Mesenchymal stem cell (in vitro differentiated cells and primary cell): ENCODE results near the gene LRRC74A.

Source experiments
- DNase-seq: peaks from one replicate; pipeline ENCODE4 v3.0.0-alpha.2; 2013
- H2AFZ ChIP-seq: one replicate; pipeline ENCODE4 v1.6.1; 2013; ENCODE audit warnings: low read depth, mild to moderate bottlenecking, control low read depth, inconsistent platforms, low read length, moderate library complexity
- H2AK5ac ChIP-seq: 2 replicates; pipeline ENCODE4 v1.6.1; 2013; ENCODE audit warnings: low read length, moderate library complexity, mild to moderate bottlenecking, inconsistent platforms; ENCODE audit not compliant: severe bottlenecking
- H2BK120ac ChIP-seq: one replicate; pipeline ENCODE4 v1.6.1; 2013; ENCODE audit warnings: low read depth, mild to moderate bottlenecking, inconsistent platforms, low read length, moderate library complexity
- H2BK12ac ChIP-seq, 2 experiments: one replicate each; pipeline ENCODE4 v1.6.1; 2013; ENCODE audit warnings: inconsistent platforms in 2 of 2, low read length in 2 of 2, mild to moderate bottlenecking in 2 of 2, moderate library complexity in 2 of 2, control low read depth in 1 of 2
- H2BK15ac ChIP-seq: one replicate; pipeline ENCODE4 v1.6.1; 2013; ENCODE audit warnings: mild to moderate bottlenecking, low read depth, inconsistent platforms; ENCODE audit not compliant: poor library complexity, severe bottlenecking
- H2BK5ac ChIP-seq: 2 replicates; pipeline ENCODE4 v1.6.1; 2013; ENCODE audit warnings: low read depth, mild to moderate bottlenecking, low read length, control low read depth, inconsistent platforms; ENCODE audit not compliant: poor library complexity, severe bottlenecking
- H3K14ac ChIP-seq, 2 experiments: one replicate each; pipeline ENCODE4 v1.6.1; 2013; ENCODE audit warnings: inconsistent platforms in 2 of 2, low read length in 2 of 2, control low read depth in 1 of 2, mild to moderate bottlenecking in 1 of 2, moderate library complexity in 1 of 2
- H3K18ac ChIP-seq, 2 experiments: one replicate each; pipeline ENCODE4 v1.6.1; 2013; ENCODE audit warnings: inconsistent platforms in 2 of 2, low read length in 2 of 2, control low read depth in 1 of 2, low read depth in 1 of 2, mild to moderate bottlenecking in 1 of 2
- H3K23ac ChIP-seq, 2 experiments: one replicate each; pipeline ENCODE4 v1.6.1; 2013; ENCODE audit warnings: inconsistent platforms in 2 of 2, low read length in 2 of 2, mild to moderate bottlenecking in 2 of 2, moderate library complexity in 2 of 2, control low read depth in 1 of 2
- H3K27ac ChIP-seq: 2 replicates; pipeline ENCODE4 v1.5.1; 2013; ENCODE audit warnings: mild to moderate bottlenecking, moderate library complexity, low read length, control low read depth, inconsistent platforms; ENCODE audit not compliant: poor library complexity, severe bottlenecking
- H3K27me3 ChIP-seq, 2 experiments: 2 replicates each; pipeline versions ENCODE4 v1.6.1 to v1.7.0; 2013; ENCODE audit warnings: low read length in 2 of 2, mild to moderate bottlenecking in 2 of 2, moderate library complexity in 2 of 2, control low read depth in 1 of 2, inconsistent platforms in 1 of 2; ENCODE audit not compliant: control insufficient read depth in 1 of 2, insufficient read depth in 1 of 2
- H3K36me3 ChIP-seq, 2 experiments: 2 replicates each; pipeline versions ENCODE4 v1.6.1 to v1.7.0; 2013; ENCODE audit warnings: low read length in 2 of 2, control low read depth in 1 of 2, inconsistent platforms in 1 of 2, low read depth in 1 of 2, mild to moderate bottlenecking in 1 of 2; ENCODE audit not compliant: insufficient read depth in 2 of 2, control insufficient read depth in 1 of 2
- H3K4ac ChIP-seq, 2 experiments: one replicate each; pipeline ENCODE4 v1.6.1; 2013; ENCODE audit warnings: inconsistent platforms in 2 of 2, low read length in 2 of 2, mild to moderate bottlenecking in 2 of 2, moderate library complexity in 2 of 2, control low read depth in 1 of 2, low read depth in 1 of 2
- H3K4me1 ChIP-seq: 2 replicates; pipeline ENCODE4 v1.6.1; 2013; ENCODE audit warnings: low read depth, low read length, control low read depth; ENCODE audit not compliant: control insufficient read depth, insufficient read depth
- H3K4me2 ChIP-seq: 2 replicates; pipeline ENCODE4 v1.6.1; 2013; ENCODE audit warnings: low read length, mild to moderate bottlenecking, inconsistent platforms; ENCODE audit not compliant: poor library complexity, severe bottlenecking
- H3K4me3 ChIP-seq, 2 experiments: 2 replicates each; pipeline versions ENCODE4 v1.5.1 to v1.7.0; 2013; ENCODE audit warnings: low read length in 2 of 2, mild to moderate bottlenecking in 2 of 2, control low read depth in 1 of 2, low read depth in 1 of 2; ENCODE audit not compliant: insufficient read depth in 1 of 2
- H3K79me1 ChIP-seq: replicated peaks from 2 replicates; pipeline ENCODE4 v1.6.1; 2013; ENCODE audit warnings: mild to moderate bottlenecking, control low read depth, low read length, inconsistent platforms; ENCODE audit not compliant: poor library complexity, severe bottlenecking
- H3K9ac ChIP-seq: 2 replicates; pipeline ENCODE4 v1.7.0; 2013; ENCODE audit warnings: mild to moderate bottlenecking, low read length, moderate library complexity
- H3K9me3 ChIP-seq: 2 replicates; pipeline ENCODE4 v1.7.0; 2013; ENCODE audit warnings: mild to moderate bottlenecking, low read length; ENCODE audit not compliant: control insufficient read depth
- H4K8ac ChIP-seq: one replicate; pipeline ENCODE4 v1.6.1; 2013; ENCODE audit warnings: inconsistent platforms, mild to moderate bottlenecking, low read length, moderate library complexity
- H4K91ac ChIP-seq: one replicate; pipeline ENCODE4 v1.6.1; 2013; ENCODE audit warnings: mild to moderate bottlenecking, low read length, inconsistent platforms
- WGBS: methylation state at CpG from one replicate; pipeline ENCODE4 v1.1.7; 2013; ENCODE audit warnings: mixed read lengths; 5-methylcytosine and 5-hydroxymethylcytosine counted together

The LRRC74A gene

GRCh38 chr14:76793956-76794355 is 32.3 kb upstream of the LRRC74A start:
- Histone ChIP-seq H3K4ac (no peak overlapping the region), H2AFZ (no peak overlapping the region), H4K91ac (no peak overlapping the region), H2AK5ac (no peak overlapping the region), H2BK15ac (no peak overlapping the region), H3K18ac (no peak overlapping the region), H3K36me3 (peaks cover 24 to 48% of the 10 kb centered on the region in 2 experiments), H3K79me1 (no peaks in the 10 kb centered on the region), H2BK5ac (no peak overlapping the region), H3K23ac (no peak overlapping the region), H3K4me3 (no peak overlapping the region), H3K9ac (no peak overlapping the region), H3K14ac (no peak overlapping the region), H3K27ac (no peak overlapping the region), H3K4me1 (no peaks in the 10 kb centered on the region), H3K27me3 (no peaks in the 10 kb centered on the region), H3K9me3 (no peaks in the 10 kb centered on the region), H3K4me2 (no peak overlapping the region), H4K8ac (no peak overlapping the region), H2BK12ac (no peak overlapping the region), H2BK120ac (no peak overlapping the region)
- DNase-seq = no peak
- WGBS = 100% methylated on average over 2 of the region's 5 CpGs

GRCh38 chr14:76806446-76806845 is 19.8 kb upstream of the LRRC74A start:
- Histone ChIP-seq H2AFZ (no peak overlapping the region), H3K4me2 (no peak overlapping the region), H2BK5ac (no peak overlapping the region), H2AK5ac (no peak overlapping the region), H3K9ac (no peak overlapping the region), H3K36me3 (peaks cover 30 to 69% of the 10 kb centered on the region in 2 experiments), H2BK120ac (no peak overlapping the region), H3K27me3 (no peaks in the 10 kb centered on the region), H3K4ac (no peak overlapping the region), H3K14ac (no peak overlapping the region), H3K9me3 (no peaks in the 10 kb centered on the region), H2BK15ac (no peak overlapping the region), H2BK12ac (no peak overlapping the region), H4K8ac (no peak overlapping the region), H3K79me1 (peaks cover 26% of the 10 kb centered on the region), H4K91ac (peak overlapping the region; percentile 41), H3K4me1 (no peaks in the 10 kb centered on the region), H3K18ac (no peak overlapping the region), H3K4me3 (no peak overlapping the region), H3K27ac (no peak overlapping the region), H3K23ac (no peak overlapping the region)
- no peak for DNase-seq
- WGBS = 94% methylated on average over 12 of the region's 12 CpGs

GRCh38 chr14:76808011-76808410 is 18.2 kb upstream of the LRRC74A start:
- no peak overlapping the region for H2AK5ac ChIP-seq
- WGBS = no CpG with 5 or more reads among the region's 1 CpG
- no peak overlapping the region for H4K91ac ChIP-seq
- H3K4me1 ChIP-seq = no peaks in the 10 kb centered on the region
- no peak overlapping the region for H3K14ac ChIP-seq
- no peak overlapping the region for H3K4me2 ChIP-seq
- DNase-seq = no peak
- H2AFZ ChIP-seq = no peak overlapping the region
- no peak overlapping the region for H3K9ac ChIP-seq
- H3K27me3 ChIP-seq = no peaks in the 10 kb centered on the region
- peaks cover 30 to 56% of the 10 kb centered on the region in 2 experiments for H3K36me3 ChIP-seq
- H2BK5ac ChIP-seq = no peak overlapping the region
- H3K79me1 ChIP-seq = peaks cover 28% of the 10 kb centered on the region
- H3K18ac ChIP-seq = no peak overlapping the region
- no peaks in the 10 kb centered on the region for H3K9me3 ChIP-seq
- no peak overlapping the region for H3K27ac ChIP-seq
- no peak overlapping the region for H3K4ac ChIP-seq
- H2BK12ac ChIP-seq = no peak overlapping the region
- H3K4me3 ChIP-seq = no peak overlapping the region
- no peak overlapping the region for H2BK120ac ChIP-seq
- H3K23ac ChIP-seq = no peak overlapping the region
- H4K8ac ChIP-seq = no peak overlapping the region
- no peak overlapping the region for H2BK15ac ChIP-seq

DNA sequence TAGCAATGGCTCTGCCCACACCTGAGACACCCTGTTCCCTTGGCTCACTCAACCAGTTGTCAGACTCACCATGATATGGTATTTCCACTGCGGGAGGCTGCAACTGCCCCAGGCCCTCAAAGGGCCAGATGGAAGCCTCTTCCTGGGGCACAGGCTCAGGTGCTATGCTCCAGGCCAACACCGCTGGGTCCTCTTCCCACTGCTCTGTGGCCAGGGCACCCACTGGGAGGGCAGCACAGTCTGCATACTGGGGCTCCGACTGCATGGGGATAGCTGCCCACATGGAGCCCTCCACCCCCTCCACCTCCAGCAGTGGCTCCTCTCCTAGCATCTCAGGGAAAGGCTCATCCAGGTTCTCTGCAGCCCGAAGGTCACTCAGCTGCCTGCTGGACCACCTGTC is 17.2 kb upstream of the LRRC74A start:
- Histone ChIP-seq H3K18ac (no peak overlapping the region), H3K4ac (no peak overlapping the region), H2AK5ac (no peak overlapping the region), H2BK5ac (no peak overlapping the region), H3K4me2 (no peak overlapping the region), H3K9me3 (no peaks in the 10 kb centered on the region), H2BK15ac (no peak overlapping the region), H3K9ac (no peak overlapping the region), H2BK120ac (no peak overlapping the region), H3K4me1 (no peaks in the 10 kb centered on the region), H4K8ac (no peak overlapping the region), H3K23ac (no peak overlapping the region), H2AFZ (no peak overlapping the region), H3K14ac (no peak overlapping the region), H4K91ac (no peak overlapping the region), H3K27ac (no peak overlapping the region), H3K4me3 (no peak overlapping the region), H3K27me3 (no peaks in the 10 kb centered on the region), H3K36me3 (peaks cover 25 to 46% of the 10 kb centered on the region in 2 experiments), H3K79me1 (peaks cover 28% of the 10 kb centered on the region), H2BK12ac (no peak overlapping the region)
- WGBS = 96% methylated on average over 4 of the region's 4 CpGs
- DNase-seq = no peak
